LoVo (cell line): ENCODE results near the gene MMP2.
A peak's percentile ranks its signal among the peaks of the same experiment; 100 is the strongest.

Source experiments
- DNase-seq: peaks from one replicate; pipeline ENCODE4 v3.0.0-alpha.2; 2016; ENCODE audit warnings: low spot score

Gene MMP2

DNA sequence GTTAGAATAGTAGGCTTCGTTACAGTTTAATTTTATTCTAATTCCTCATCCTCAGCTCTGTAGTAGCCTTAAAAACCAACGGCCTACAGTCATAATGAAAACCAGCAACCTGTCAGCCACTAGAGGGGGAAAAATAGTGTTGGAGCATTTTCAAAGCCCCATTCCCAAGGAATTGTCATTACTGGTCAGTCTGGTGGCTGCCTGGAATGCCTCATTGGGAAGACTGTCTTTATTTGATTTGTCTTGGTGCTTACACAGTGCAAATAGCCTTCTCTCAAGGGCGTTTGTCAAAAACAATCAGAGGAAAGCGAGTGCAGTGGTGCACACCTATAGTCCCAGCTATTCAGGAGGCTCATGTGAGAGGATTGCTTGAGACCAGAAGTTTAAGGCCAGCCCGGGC is 34.6 kb downstream of the MMP2 start:
- DNase-seq = no peak

DNA sequence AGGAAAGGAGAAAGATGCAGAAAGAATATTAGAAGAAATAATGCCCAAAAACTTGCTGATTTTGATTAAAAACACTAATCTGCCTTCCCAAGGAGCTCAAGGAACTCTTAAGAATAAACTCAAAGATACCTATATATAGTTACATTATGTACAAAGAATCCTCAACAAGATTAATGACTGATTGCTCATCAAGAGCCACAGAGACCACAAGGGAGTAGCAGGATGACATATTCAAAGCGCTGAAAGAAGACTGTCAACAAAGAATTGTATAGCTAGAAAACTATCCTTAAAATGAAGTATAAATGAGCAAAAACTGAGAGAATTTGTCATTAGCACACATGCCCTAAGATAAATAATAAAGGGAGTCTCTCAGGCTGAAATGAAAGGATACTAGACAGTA is 36.1 kb downstream of the MMP2 start:
- no peak for DNase-seq

DNA sequence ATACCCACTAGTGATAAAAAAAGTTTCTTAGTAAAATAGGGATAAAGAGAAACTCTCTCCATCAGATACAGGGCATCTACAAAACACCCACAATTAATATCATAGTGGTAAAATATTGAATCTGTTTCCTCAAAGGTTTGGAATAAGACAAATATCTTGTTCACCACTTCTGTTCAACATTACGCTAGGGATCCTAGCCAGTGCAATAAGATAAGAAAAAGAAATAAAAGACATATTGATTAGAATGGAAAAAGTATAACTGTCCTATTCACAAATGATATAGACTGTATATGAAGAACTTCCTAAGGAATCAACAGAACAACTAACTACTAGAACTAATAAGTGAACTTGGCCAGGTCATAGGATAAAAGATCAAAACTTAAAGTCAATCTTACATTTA is 42.8 kb downstream of the MMP2 start:
- DNase-seq = no peak

DNA sequence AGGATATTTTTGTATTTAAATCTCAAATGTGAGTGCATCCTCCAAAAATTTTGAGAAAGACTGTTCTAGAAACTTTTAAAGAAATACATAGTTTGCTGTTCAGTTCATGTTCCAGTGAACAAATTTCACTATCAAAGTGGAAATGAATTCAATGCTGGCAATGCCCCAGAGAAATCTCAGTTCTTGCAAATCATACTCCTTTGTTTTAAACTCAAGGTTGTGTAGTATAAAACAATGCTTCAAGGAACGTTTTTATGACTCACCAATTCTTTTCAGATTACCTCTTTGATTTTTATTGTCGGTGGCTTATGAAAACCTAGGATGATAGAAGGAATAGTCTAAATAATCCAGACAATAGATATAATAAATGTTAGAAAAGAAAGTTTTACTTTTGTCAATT is 47.4 kb downstream of the MMP2 start:
- DNase-seq = no peak

DNA sequence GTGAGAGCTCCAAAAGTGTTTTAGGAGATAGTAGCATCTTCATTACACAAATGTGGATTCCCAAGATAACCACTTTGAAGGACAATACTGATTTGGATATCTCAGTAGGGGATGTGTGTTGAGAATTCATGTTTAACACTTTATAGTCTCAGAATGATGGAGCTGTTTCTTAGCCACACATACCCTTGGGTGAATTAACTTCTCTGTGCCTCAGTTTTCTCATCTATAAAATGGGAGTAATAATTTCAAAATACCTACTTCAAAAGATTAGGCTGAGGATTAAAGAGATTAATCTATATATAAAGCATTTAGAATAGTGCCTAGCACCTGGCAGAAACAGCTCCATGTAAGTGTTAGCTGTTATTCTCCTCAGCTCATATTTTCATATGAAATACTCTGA is 48.9 kb downstream of the MMP2 start:
- no peak for DNase-seq

DNA sequence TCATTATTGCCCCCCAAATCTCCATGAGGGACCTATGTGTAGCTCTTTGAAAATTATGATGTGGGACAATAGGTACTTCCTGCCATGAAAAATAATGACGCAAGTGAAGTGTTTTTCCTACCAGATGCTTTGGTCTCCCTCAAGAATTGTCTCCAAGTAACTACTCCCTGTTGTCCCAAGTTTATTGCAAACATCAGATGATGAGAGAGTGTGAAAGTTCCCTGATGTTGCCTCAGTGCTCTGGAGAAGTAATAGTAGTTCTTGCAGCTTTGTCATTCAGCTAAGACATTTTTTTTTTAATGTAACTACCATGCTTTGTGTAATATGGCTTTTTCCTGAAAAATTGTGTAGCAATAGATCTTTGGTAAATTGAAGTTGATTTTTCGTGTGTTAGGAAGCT is 50.0 kb downstream of the MMP2 start:
- no peak for DNase-seq

DNA sequence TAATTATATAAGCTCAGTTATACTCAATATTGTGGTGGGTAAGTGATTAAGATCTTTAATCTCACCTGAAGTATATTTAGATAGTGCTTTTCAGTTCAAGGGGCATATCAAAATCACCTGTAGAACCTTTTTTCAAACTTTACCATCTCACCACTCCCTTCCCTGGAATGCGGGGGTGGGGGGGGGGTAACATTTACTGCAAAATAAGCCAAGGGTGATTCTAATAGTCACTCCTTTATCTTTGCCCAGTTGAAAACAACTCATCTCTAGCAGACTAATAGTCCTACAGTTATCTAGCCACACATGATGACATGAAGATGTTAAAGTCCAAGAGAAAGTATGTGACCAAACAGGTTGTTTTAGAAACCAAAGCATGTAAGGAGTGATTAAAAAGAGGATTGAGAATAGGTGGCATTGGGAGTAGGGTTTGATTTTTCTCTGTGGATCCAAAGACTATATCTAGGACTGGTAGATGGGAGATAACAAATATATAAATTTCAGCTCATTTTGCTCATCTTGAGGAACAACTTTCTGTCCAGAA is 51.4 kb downstream of the MMP2 start:
- DNase-seq = peak; percentile 39

DNA sequence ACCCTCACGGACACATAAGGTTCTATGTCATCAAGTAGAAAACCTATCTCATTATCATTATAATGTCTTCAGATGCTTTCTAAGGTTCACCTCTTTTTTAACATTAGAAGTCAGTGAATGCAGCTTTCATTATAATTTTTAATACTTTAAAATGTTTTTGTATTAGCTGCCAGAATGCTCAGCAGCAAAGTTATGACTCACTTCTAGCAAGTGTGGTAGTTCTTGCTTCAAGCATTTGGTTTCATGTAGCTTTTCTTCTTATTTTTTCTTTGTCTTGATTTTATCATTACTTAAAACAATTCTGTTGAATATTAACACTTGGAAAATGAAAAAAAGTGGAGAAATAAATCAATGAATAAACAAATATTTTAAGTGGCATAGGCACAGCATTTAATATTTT is 53.2 kb downstream of the MMP2 start:
- DNase-seq = no peak

DNA sequence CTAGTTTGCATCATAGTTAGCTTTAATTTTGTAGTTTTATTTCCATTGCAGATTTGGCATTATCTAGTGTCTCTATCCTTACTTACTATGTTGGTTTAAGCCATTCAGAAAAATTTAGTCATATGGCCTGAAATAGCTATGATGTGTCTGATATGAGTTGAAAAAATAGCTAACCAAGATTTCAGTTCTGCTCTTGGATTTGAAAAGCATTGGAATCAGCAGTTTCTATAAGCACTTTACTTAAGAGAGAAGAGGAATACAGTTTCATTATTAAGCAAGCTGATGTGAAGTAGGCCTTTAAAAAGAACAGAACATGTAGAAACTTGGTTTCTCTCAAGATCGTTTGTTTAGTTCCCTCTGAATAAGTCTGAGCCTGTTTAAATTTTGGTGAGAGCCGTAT is 55.8 kb downstream of the MMP2 start:
- no peak for DNase-seq

DNA sequence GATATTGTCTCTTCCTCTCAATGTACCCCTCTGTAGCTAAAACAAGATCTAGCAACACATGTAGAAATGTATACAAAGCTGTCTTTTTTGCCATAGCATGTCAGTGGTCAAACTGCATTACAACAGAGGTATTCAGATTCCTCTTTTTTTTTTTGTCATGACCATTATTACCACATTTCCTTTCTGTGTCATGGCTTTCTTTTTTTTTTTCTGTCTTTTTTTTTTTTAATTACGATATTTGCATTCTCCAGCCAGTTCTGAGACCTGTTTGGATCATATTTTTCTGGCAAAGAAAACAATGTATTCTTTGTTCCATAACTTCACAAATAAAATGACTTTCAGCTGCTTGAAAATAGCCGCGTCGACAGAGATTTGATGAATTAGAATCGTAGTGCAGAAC is 60.1 kb downstream of the MMP2 start:
- no peak for DNase-seq

DNA sequence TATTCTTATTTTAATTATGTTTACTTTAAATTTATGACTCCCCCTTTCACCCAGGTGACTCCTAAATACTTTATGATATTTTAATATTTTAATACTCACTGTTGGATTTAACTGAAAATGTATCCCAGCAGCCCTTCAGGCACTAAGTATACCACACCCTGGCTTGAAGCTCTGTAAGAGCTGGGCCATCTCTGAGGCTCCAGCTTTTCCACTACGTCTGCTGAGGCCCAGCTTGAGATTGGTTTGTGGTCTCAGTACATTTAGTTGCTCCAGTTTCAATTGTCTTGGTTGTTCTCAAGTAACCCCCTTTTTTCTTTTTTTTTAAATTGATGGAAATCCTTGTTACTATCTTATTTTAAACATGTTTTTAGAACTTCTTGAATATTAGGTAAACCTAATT is 60.5 kb downstream of the MMP2 start:
- no peak for DNase-seq

DNA sequence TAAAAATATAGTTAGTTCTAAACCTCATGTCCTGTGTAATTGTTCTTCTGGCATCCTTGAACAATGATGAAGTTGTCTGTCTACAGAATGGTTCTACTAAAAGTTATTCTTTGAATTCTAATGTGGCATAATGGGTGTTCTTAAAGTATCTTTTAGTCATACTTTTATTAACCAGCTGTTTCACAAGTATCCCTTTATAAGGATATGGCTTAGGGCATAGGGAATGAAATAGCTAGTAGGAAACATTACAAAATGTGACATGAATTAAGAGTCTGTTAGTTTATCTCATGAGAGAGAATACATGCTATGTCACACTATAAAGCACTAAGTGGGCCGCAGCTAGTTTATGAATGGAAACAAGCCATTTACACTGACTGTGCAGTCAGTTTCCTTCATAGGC is 61.2 kb downstream of the MMP2 start:
- no peak for DNase-seq

DNA sequence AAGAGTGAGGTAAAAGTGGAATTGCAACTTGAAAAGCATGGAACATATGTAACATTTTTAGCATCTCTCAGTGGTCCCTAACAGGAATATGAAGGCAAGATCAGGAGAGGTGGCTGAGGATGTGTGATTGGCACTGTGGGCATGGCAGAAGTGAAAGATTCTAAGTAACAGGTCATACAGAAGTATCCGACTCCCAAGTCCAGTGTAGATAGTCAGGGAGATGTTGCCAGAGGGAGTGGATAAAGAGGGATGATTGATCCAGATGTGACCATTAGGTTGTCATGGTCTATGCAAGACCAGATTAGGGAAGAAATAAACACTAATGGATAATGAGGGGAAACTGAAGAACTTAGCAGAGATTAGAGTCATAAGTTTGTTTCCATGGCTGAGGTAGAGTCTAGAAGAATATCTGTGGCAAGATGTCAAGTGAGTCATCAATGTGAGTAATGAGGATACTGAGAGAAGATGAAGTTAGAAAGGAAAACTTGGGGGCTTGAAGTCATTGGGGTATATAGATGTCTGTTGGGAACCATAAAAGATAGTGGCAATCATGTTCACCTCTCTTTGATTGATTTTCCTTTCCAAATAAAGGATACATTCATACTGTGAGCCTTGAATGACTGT is 63.6 kb downstream of the MMP2 start:
- no peak for DNase-seq

DNA sequence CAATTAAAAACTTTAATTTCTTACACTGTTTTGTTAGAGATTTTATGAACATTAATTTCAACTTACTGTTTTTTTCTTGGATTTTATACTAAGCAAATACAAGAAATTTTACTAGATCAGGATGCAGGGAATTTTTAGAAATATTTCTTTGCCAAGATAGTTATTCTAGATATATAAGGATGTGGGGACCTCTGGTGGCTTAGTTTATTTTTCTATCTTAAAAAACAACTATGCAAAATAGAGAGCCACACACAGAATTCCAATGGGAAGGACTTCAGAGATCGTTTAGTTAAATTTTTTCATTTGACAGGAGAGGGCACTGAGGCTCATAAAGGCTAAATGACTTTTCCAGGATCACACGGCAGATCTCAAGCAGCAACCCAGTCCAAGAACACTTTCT is 64.5 kb downstream of the MMP2 start:
- DNase-seq = peak; percentile 2

DNA sequence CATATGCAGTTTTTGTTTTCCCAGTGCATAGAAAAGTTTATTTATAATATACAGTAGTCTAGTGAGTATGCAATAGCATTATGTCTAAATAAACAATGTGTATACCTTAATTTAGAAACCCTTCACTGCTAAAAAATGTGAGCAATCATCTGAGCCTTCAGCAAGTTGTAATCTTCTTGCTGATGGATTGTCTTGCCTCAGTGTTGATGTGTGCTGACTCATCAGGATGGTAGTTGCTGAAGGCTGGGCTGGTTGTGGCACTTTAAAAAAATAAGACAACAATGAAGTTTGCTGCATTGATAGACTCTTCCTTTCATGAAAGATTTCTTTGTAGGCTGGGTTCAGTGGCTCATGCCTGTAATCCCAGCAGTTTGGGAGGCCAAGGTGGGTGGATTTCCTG is 73.6 kb downstream of the MMP2 start:
- DNase-seq = no peak

DNA sequence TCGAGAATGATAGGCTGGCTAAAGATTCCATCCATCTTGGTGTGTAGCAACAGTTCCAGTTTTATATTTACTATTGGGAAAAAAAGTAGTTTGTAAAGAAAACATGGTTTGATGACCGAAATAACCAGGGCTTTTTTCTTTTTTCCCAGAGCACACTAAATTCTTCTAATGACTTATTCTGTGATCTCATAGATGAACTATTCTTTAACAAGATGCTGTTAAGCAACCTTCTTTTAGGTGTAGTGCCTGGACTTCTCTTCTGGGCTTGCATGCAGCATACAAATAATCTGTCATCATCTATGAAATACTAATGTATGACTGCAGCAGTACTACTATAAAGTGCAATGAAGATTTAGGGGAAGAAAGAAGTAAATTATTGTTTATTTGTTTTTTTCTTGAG is 76.4 kb downstream of the MMP2 start:
- DNase-seq = no peak
